ENCODE data around the gene ETHE1. TPM values are rescaled to one million over a fixed set of nuclear protein-coding genes. Genes with fewer than 3 reads are reported as not detected.

Gene ETHE1
- total and polyA plus RNA-seq, 2 donors (not counting 1 experiment from before 2014, with no cell fraction given): 16.0 to 39.4 TPM

- Histone ChIP-seq H3K4me2 (replicated peaks; ENCODE audit: low read depth, low read length, poor library complexity, severe bottlenecking) (no peak overlapping the region), H3K36me3 (replicated peaks in 1 of 2; ENCODE audit: control extremely low read depth in 1 of 2, control insufficient read depth in 1 of 2, extremely low read depth in 1 of 2, insufficient read depth in 2 of 2, low read length in 1 of 2) (peaks cover 0 to 10% of the 10 kb centered on the region in 2 experiments), H3K9ac (ENCODE audit: low read length) (no peak overlapping the region), H3K27me3 (replicated peaks in 1 of 4; ENCODE audit: control extremely low read depth in 1 of 4, control insufficient read depth in 3 of 4, insufficient read depth in 4 of 4, low read length in 3 of 4) (no peaks in the 10 kb centered on the region), H3K27ac (ENCODE audit: low read length in 2 of 2) (peak overlapping the region in 1 of 2 donors; percentile 41), H2AFZ (ENCODE audit: insufficient read depth, low read depth, low read length, poor library complexity, severe bottlenecking) (no peak overlapping the region), H3K9me3 (ENCODE audit: control extremely low read depth in 1 of 3, control insufficient read depth in 2 of 3, insufficient read depth in 1 of 3, low read length in 2 of 3) (no peaks in the 10 kb centered on the region), H3K4me1 (ENCODE audit: control insufficient read depth in 2 of 2, insufficient read depth in 2 of 2, low read length in 2 of 2) (peaks cover 6 to 18% of the 10 kb centered on the region in 2 donors), H3K79me2 (ENCODE audit: control insufficient read depth, insufficient read depth, low read length) (peaks cover 40% of the 10 kb centered on the region), H4K20me1 (ENCODE audit: control insufficient read depth, insufficient read depth, low read length, poor library complexity, severe bottlenecking) (peaks cover 5% of the 10 kb centered on the region), H3K4me3 (ENCODE audit: control extremely low read depth in 1 of 5, extremely low read depth in 1 of 5, insufficient read depth in 1 of 5, low read depth in 2 of 5, low read length in 4 of 5) (no peak overlapping the region)
- ChIA-PET POLR2A (no interaction called here), CTCF (interaction anchor here (0.6 to 1.4 kb wide), 6 partner anchors 11 to 1629 kb away, joined by 3 to 4 read pairs (median 3); partner anchors contain the start of gene ZNF575)
- intact Hi-C loops (cut with micrococcal nuclease): no loop called here
- no peaks in the 10 kb centered on the region for H3K27me3 Mint-ChIP-seq
- ATAC-seq (ENCODE audit: low read depth): no peak
- H3K27ac Mint-ChIP-seq: peak overlapping the region; percentile 23
- no peaks in the 10 kb centered on the region for H3K9me3 Mint-ChIP-seq (ENCODE audit: insufficient read depth)
- 81% methylated on average over 5 of the region's 5 CpGs for WGBS (ENCODE audit: insufficient coverage)
- H3K4me1 Mint-ChIP-seq: peaks cover 35% of the 10 kb centered on the region
- no peak for DNase-seq
- no peak for TF ChIP-seq CTCF (IDR thresholded peaks at IDR 0.05)
- no peak for TF ChIP-seq EZH2 (IDR thresholded peaks at IDR 0.05; ENCODE audit: borderline replicate concordance, insufficient read depth, low read depth, low read length, poor library complexity, severe bottlenecking)
- H3K4me3 Mint-ChIP-seq: no peak overlapping the region
These were observed 43.3 kb upstream of the ETHE1 start for GRCh38 chr19:43570174-43570791.

GRCh38 chr19:43569657-43570056 lies 42.7 kb upstream of the ETHE1 start:
- intact Hi-C loops (cut with micrococcal nuclease): no loop called here
- H2AFZ ChIP-seq (ENCODE audit: insufficient read depth, low read depth, low read length, poor library complexity, severe bottlenecking): no peak overlapping the region
- TF ChIP-seq EZH2 (IDR thresholded peaks at IDR 0.05; ENCODE audit: borderline replicate concordance, insufficient read depth, low read depth, low read length, poor library complexity, severe bottlenecking) (no peak), CTCF (IDR thresholded peaks at IDR 0.05) (no peak)

More at GRCh38 chr19:43569657-43570056, 42.7 kb upstream of the ETHE1 start:
- H3K79me2 ChIP-seq (ENCODE audit: control insufficient read depth, insufficient read depth, low read length): peaks cover 33% of the 10 kb centered on the region
- peaks cover 5% of the 10 kb centered on the region for H4K20me1 ChIP-seq (ENCODE audit: control insufficient read depth, insufficient read depth, low read length, poor library complexity, severe bottlenecking)
- H3K4me3 Mint-ChIP-seq: no peak overlapping the region
- H3K4me3 ChIP-seq (ENCODE audit: control extremely low read depth in 1 of 5, extremely low read depth in 1 of 5, insufficient read depth in 1 of 5, low read depth in 2 of 5, low read length in 4 of 5): no peak overlapping the region
- POLR2A ChIA-PET: no interaction called here
- H3K9me3 ChIP-seq (ENCODE audit: control extremely low read depth in 1 of 3, control insufficient read depth in 2 of 3, insufficient read depth in 1 of 3, low read length in 2 of 3): no peaks in the 10 kb centered on the region
- H3K4me2 ChIP-seq (replicated peaks; ENCODE audit: low read depth, low read length, poor library complexity, severe bottlenecking): no peak overlapping the region
- H3K27ac Mint-ChIP-seq: peak overlapping the region; percentile 23
- CTCF ChIA-PET: interaction anchor here (0.6 to 1.6 kb wide), 6 partner anchors 11 to 1630 kb away, joined by 3 to 5 read pairs (median 4); partner anchors contain the start of gene ZNF575
- peaks cover 0 to 10% of the 10 kb centered on the region in 2 experiments for H3K36me3 ChIP-seq (replicated peaks in 1 of 2; ENCODE audit: control extremely low read depth in 1 of 2, control insufficient read depth in 1 of 2, extremely low read depth in 1 of 2, insufficient read depth in 2 of 2, low read length in 1 of 2)
- H3K9me3 Mint-ChIP-seq (ENCODE audit: insufficient read depth): no peaks in the 10 kb centered on the region
- DNase-seq (no peak), ATAC-seq (ENCODE audit: low read depth) (no peak)
- WGBS (ENCODE audit: insufficient coverage): 100% methylated on average over 1 of the region's 5 CpGs
- no peaks in the 10 kb centered on the region for H3K27me3 ChIP-seq (replicated peaks in 1 of 4; ENCODE audit: control extremely low read depth in 1 of 4, control insufficient read depth in 3 of 4, insufficient read depth in 4 of 4, low read length in 3 of 4)
- peaks cover 3 to 19% of the 10 kb centered on the region in 2 donors for H3K4me1 ChIP-seq (ENCODE audit: control insufficient read depth in 2 of 2, insufficient read depth in 2 of 2, low read length in 2 of 2)
- peak overlapping the region in 1 of 2 donors; percentile 41 for H3K27ac ChIP-seq (ENCODE audit: low read length in 2 of 2)
- no peaks in the 10 kb centered on the region for H3K27me3 Mint-ChIP-seq
- H3K9ac ChIP-seq (ENCODE audit: low read length): no peak overlapping the region
- H3K4me1 Mint-ChIP-seq: peaks cover 35% of the 10 kb centered on the region

Measured in B cell (primary cell).